SU-DHL-6 (cell line): ENCODE data around the gene LHX6.

ENCODE experiments used
- H2AFZ ChIP-seq: fragments of 200-600 bp; sonication (generic); 2 replicates; pipeline ENCODE4 v1.6.1; 2014; ENCODE audit warnings: low read depth, mild to moderate bottlenecking, moderate library complexity, mixed read lengths, antibody characterized with exemption, low read length; ENCODE audit not compliant: severe bottlenecking
- H3F3A ChIP-seq: fragments of 200-600 bp; shearing (Covaris generic); 2 replicates; pipeline ENCODE4 v1.6.0; 2016; ENCODE audit warnings: antibody characterized with exemption, mild to moderate bottlenecking; ENCODE audit not compliant: insufficient read depth
- H3K27ac ChIP-seq: fragments of 200-600 bp; sonication (generic); 2 replicates; pipeline ENCODE4 v1.5.1; 2016; ENCODE audit warnings: low read depth, mild to moderate bottlenecking, low read length, moderate library complexity, mixed read lengths
- H3K27me3 ChIP-seq: fragments of 200-600 bp; sonication (generic), shearing (Covaris generic); 2 replicates; pipeline ENCODE4 v1.6.0; 2014; ENCODE audit warnings: mild to moderate bottlenecking, low read length
- H3K36me3 ChIP-seq: fragments of 200-600 bp; sonication (generic); 2 replicates; pipeline ENCODE4 v1.6.1; 2014; ENCODE audit warnings: mild to moderate bottlenecking, low read length, mixed read lengths
- H3K4me2 ChIP-seq: fragments of 300-600, 200-600 bp; shearing (Covaris generic), sonication (generic); 2 replicates; pipeline ENCODE4 v1.6.0; 2014; ENCODE audit warnings: low read length, low read depth, mild to moderate bottlenecking; ENCODE audit not compliant: poor library complexity, severe bottlenecking
- H3K4me3 ChIP-seq: fragments of 200-600 bp; sonication (generic); 2 replicates; pipeline ENCODE4 v1.5.1; 2014; ENCODE audit warnings: antibody characterized with exemption, low read length, mild to moderate bottlenecking, mixed read lengths; ENCODE audit not compliant: insufficient read depth, poor library complexity, severe bottlenecking
- H3K79me2 ChIP-seq: fragments of 200-600 bp; sonication (generic); 2 replicates; pipeline ENCODE4 v1.6.1; 2014; ENCODE audit warnings: mild to moderate bottlenecking, low read length, moderate library complexity; ENCODE audit not compliant: insufficient read depth
- H3K9ac ChIP-seq: fragments of 200-600 bp; sonication (generic); 2 replicates; pipeline ENCODE4 v1.7.0; 2014; ENCODE audit warnings: mild to moderate bottlenecking, low read length
- H3K9me2 ChIP-seq: fragments of 200-600 bp; sonication (generic); replicated peaks from 2 replicates; pipeline ENCODE4 v1.6.1; 2014; ENCODE audit warnings: low read length; ENCODE audit not compliant: insufficient read depth
- H3K9me3 ChIP-seq: fragments of 200-600 bp; sonication (generic); 2 replicates; pipeline ENCODE4 v1.6.1; 2014; ENCODE audit warnings: low read length, mixed read lengths; ENCODE audit not compliant: insufficient read depth
- H4K20me1 ChIP-seq: fragments of 200-600 bp; sonication (generic); 2 replicates; pipeline ENCODE4 v1.6.1; 2014; ENCODE audit warnings: low read depth, mild to moderate bottlenecking, antibody characterized with exemption, low read length, moderate library complexity, mixed read lengths
- EZH2phosphoT487 ChIP-seq: fragments of 200-600 bp; sonication (generic), shearing (Covaris generic); conservative IDR thresholded peaks from 2 replicates; pipeline ENCODE4 v1.6.1; 2018; ENCODE audit warnings: mild to moderate bottlenecking, antibody characterized with exemption, low read length, moderate library complexity, mixed read lengths
- TF ChIP-seq, protein P1 (sequence below): fragments of 200-600 bp; sonication (generic); IDR thresholded peaks from one replicate; pipeline ENCODE4 v1.5.1; 2017; ENCODE audit warnings: antibody characterized with exemption, mild to moderate bottlenecking, low read length, moderate library complexity; ENCODE audit not compliant: insufficient read depth, poor library complexity, severe bottlenecking

LHX6 gene

DNA sequence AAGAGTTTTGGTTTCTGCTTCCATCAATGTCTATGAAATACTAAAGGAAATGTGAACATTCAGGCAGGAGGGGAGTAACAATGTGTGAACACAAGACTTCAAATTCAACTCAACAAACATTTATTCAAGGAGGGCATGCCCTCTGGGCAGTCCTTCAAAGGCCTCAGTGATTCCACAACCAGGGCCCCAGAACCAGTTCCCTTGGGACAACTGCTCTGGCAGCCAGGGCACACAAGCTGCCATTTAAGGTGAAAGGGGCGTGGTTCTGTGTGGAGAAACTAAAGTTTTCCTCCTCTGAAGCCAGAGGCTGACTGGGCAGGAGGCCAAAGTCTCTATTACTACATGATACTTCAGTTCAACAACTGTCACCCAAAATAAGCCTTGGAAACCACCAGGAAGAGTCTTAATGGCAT lies 32.7 kb upstream of the LHX6 start:
- no peak for TF ChIP-seq EZH2phosphoT487
- TF ChIP-seq, protein P1, sequence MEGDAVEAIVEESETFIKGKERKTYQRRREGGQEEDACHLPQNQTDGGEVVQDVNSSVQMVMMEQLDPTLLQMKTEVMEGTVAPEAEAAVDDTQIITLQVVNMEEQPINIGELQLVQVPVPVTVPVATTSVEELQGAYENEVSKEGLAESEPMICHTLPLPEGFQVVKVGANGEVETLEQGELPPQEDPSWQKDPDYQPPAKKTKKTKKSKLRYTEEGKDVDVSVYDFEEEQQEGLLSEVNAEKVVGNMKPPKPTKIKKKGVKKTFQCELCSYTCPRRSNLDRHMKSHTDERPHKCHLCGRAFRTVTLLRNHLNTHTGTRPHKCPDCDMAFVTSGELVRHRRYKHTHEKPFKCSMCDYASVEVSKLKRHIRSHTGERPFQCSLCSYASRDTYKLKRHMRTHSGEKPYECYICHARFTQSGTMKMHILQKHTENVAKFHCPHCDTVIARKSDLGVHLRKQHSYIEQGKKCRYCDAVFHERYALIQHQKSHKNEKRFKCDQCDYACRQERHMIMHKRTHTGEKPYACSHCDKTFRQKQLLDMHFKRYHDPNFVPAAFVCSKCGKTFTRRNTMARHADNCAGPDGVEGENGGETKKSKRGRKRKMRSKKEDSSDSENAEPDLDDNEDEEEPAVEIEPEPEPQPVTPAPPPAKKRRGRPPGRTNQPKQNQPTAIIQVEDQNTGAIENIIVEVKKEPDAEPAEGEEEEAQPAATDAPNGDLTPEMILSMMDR = no peak
- Histone ChIP-seq H3K9me2 (no peaks in the 10 kb centered on the region), H3F3A (peaks cover 13% of the 10 kb centered on the region), H3K27me3 (no peaks in the 10 kb centered on the region), H3K9me3 (no peaks in the 10 kb centered on the region), H3K4me2 (no peak overlapping the region), H3K27ac (no peak overlapping the region), H2AFZ (no peak overlapping the region), H3K36me3 (peaks cover 12% of the 10 kb centered on the region; the same call in 1 of the 2 replicates), H3K9ac (no peak overlapping the region), H4K20me1 (0 out of 2 replicates have a peak, but pooled peaks cover under 1% of the 10 kb centered on the region), H3K4me3 (no peak overlapping the region), H3K79me2 (peaks cover 68% of the 10 kb centered on the region)

DNA sequence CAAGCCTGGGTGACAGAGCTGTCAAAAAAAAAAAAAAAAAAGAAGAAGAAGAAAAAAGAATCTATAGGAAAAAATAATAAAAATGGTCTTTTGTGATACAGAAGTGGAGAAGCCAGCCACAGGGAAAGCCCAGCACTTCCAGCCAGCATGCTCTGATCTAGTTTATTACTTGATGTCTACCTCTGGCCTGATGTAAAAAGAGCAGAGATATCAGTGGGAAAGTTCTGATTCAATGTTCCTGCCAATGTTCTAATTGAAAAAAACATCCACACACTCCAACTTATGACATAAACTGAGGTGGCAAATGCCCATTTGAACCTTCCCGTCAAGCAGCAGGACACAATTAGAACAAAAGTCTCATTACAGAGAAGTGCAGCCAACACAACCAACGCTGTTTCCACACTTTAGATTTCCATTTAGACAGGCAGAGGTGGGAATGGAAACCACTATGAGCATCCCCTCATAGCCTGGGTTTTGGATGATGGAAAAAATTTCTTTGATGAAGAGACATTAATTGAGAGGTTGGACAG lies 30.2 kb upstream of the LHX6 start:
- TF ChIP-seq EZH2phosphoT487 = no peak
- TF ChIP-seq, protein P1 = no peak
- no peak overlapping the region for H3K9ac ChIP-seq
- no peak overlapping the region for H3K27ac ChIP-seq
- no peak overlapping the region for H3K4me2 ChIP-seq
- H3K27me3 ChIP-seq = no peaks in the 10 kb centered on the region
- H3F3A ChIP-seq = no peaks in the 10 kb centered on the region
- H3K9me2 ChIP-seq = no peaks in the 10 kb centered on the region
- 0 out of 2 replicates have a peak, but pooled peaks cover 6% of the 10 kb centered on the region for H4K20me1 ChIP-seq
- H3K4me3 ChIP-seq = no peak overlapping the region
- H3K79me2 ChIP-seq = peaks cover 71% of the 10 kb centered on the region
- H2AFZ ChIP-seq = no peak overlapping the region
- no peaks in the 10 kb centered on the region for H3K9me3 ChIP-seq
- peaks cover 12% of the 10 kb centered on the region; the same call in 1 of the 2 replicates for H3K36me3 ChIP-seq

DNA sequence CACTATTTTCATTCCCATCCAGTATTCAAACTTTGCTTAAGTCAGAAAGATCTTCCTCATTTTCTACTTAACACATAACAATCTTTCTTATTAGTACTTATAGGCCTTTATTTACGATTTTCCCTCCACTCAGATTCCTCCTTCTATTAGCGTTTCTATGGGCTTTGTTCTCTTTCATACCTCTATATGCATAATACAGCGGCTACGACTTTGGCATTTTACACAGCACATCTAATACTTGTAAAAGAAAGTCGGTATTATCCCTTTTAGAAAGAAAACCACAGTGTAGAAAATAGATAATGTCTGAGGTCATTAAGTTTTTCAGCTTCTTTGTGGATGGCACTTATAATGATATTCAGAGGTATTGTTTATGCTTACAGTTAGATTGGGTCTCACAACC lies 27.4 kb upstream of the LHX6 start:
- H3K9ac ChIP-seq = no peak overlapping the region
- H3K36me3 ChIP-seq = peaks cover 15% of the 10 kb centered on the region; the same call in 1 of the 2 replicates
- H3K27me3 ChIP-seq = no peaks in the 10 kb centered on the region
- H2AFZ ChIP-seq = no peak overlapping the region
- H3F3A ChIP-seq = no peaks in the 10 kb centered on the region
- no peaks in the 10 kb centered on the region for H3K9me2 ChIP-seq
- TF ChIP-seq, protein P1 = no peak
- no peak for TF ChIP-seq EZH2phosphoT487
- peaks cover 58% of the 10 kb centered on the region for H3K79me2 ChIP-seq
- H3K4me2 ChIP-seq = no peak overlapping the region
- H3K27ac ChIP-seq = no peak overlapping the region
- H3K4me3 ChIP-seq = no peak overlapping the region
- no peaks in the 10 kb centered on the region for H3K9me3 ChIP-seq
- H4K20me1 ChIP-seq = 0 out of 2 replicates have a peak, but pooled peaks cover 6% of the 10 kb centered on the region
